OCI-LY1 (cell line): ENCODE results near the gene EGFL7.

Experiments
- H2AFZ ChIP-seq: fragments of 200-600 bp; sonication (generic), shearing (Covaris generic); 2 replicates; pipeline ENCODE4 v1.6.0; 2014; ENCODE audit warnings: antibody characterized with exemption, mild to moderate bottlenecking, low read length
- H3F3A ChIP-seq: fragments of 200-600 bp; sonication (generic), shearing (Covaris generic); 2 replicates; pipeline ENCODE4 v1.6.0; 2014; ENCODE audit warnings: mild to moderate bottlenecking, antibody characterized with exemption, low read length, moderate library complexity; ENCODE audit not compliant: insufficient read depth
- H3K27ac ChIP-seq: fragments of 200-600 bp; sonication (generic); 2 replicates; pipeline ENCODE4 v1.5.1; 2014; ENCODE audit warnings: low read length, mixed run types, mild to moderate bottlenecking, low read depth; ENCODE audit not compliant: poor library complexity, severe bottlenecking
- H3K27me3 ChIP-seq: fragments of 200-600 bp; sonication (generic); 2 replicates; pipeline ENCODE4 v1.6.0; 2014; ENCODE audit warnings: antibody characterized with exemption, mild to moderate bottlenecking, low read length, moderate library complexity; ENCODE audit not compliant: insufficient read depth
- H3K36me3 ChIP-seq: fragments of 200-600 bp; sonication (generic); 2 replicates; pipeline ENCODE4 v1.6.1; 2014; ENCODE audit warnings: mild to moderate bottlenecking, antibody characterized with exemption, low read length, moderate library complexity, mixed read lengths; ENCODE audit not compliant: insufficient read depth
- H3K4me1 ChIP-seq: fragments of 200-600 bp; sonication (generic); 2 replicates; pipeline ENCODE4 v1.5.1; 2014; ENCODE audit warnings: mild to moderate bottlenecking, low read length, moderate library complexity; ENCODE audit not compliant: insufficient read depth, severe bottlenecking
- H3K4me2 ChIP-seq: fragments of 200-600 bp; sonication (generic), shearing (Covaris generic); 2 replicates; pipeline ENCODE4 v1.6.1; 2014; ENCODE audit warnings: low read length
- H3K4me3 ChIP-seq: fragments of 200-600 bp; sonication (generic); 2 replicates; pipeline ENCODE4 v1.5.1; 2014; ENCODE audit warnings: low read length, low read depth, mild to moderate bottlenecking, mixed read lengths; ENCODE audit not compliant: poor library complexity, severe bottlenecking
- H3K79me2 ChIP-seq: fragments of 200-600 bp; shearing (Covaris generic); 2 replicates; pipeline ENCODE4 v1.6.1; 2016; ENCODE audit warnings: mixed run types, low read length, mixed read lengths; ENCODE audit not compliant: insufficient read depth
- H3K9ac ChIP-seq: fragments of 200-600 bp; sonication (generic), shearing (Covaris generic); 2 replicates; pipeline ENCODE4 v1.6.1; 2014; ENCODE audit warnings: mild to moderate bottlenecking, low read length, mixed read lengths
- H3K9me2 ChIP-seq: fragments of 200-600 bp; sonication (generic), shearing (Covaris generic); 2 replicates; pipeline ENCODE4 v1.6.1; 2014; ENCODE audit warnings: low read depth, mild to moderate bottlenecking, low read length, mixed read lengths
- H3K9me3 ChIP-seq: fragments of 200-600 bp; shearing (Covaris generic); 2 replicates; pipeline ENCODE4 v1.6.1; 2014; ENCODE audit warnings: low read length, mixed read lengths
- H4K20me1 ChIP-seq: fragments of 200-600 bp; sonication (generic), shearing (Covaris generic); 2 replicates; pipeline ENCODE4 v1.6.0; 2016; ENCODE audit warnings: mild to moderate bottlenecking, low read length; ENCODE audit not compliant: insufficient read depth
- EZH2 ChIP-seq: fragments of 200-600 bp; sonication (generic), shearing (Covaris generic); IDR thresholded peaks from 2 replicates; pipeline ENCODE4 v1.8.0; 2017; ENCODE audit warnings: borderline replicate concordance, mixed run types, mild to moderate bottlenecking, antibody characterized with exemption, low read length, moderate library complexity, mixed read lengths
- TF ChIP-seq, protein P1 (sequence below): fragments of 200-600 bp; sonication (generic), shearing (Covaris generic); IDR thresholded peaks from 2 replicates; pipeline ENCODE4 v1.5.1; 2017; ENCODE audit warnings: mild to moderate bottlenecking, antibody characterized with exemption, low read length, moderate library complexity, mixed read lengths

Gene EGFL7

DNA sequence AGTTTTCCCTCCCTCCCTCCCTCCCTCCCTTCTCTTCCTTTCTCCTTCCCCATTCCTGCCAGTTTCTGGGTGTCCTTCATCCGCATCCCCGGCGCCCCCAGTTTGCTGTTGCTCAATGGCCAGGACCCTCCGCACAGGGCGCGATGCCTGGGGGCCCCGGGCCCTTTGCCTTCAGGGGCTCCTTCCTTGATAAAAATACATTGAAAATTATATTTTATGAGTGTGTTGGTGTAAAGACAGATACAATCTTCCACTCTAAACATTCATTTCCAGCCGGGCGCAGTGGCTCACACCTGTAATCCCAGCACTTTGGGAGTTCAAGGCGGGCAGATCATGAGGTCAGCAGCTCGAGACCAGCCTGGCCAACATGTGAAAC, 32.1 kb downstream of the EGFL7 start:
- Histone ChIP-seq H3K9ac (no peak overlapping the region), H3K27me3 (peaks cover 18% of the 10 kb centered on the region; the same call in 1 of the 2 replicates)

DNA sequence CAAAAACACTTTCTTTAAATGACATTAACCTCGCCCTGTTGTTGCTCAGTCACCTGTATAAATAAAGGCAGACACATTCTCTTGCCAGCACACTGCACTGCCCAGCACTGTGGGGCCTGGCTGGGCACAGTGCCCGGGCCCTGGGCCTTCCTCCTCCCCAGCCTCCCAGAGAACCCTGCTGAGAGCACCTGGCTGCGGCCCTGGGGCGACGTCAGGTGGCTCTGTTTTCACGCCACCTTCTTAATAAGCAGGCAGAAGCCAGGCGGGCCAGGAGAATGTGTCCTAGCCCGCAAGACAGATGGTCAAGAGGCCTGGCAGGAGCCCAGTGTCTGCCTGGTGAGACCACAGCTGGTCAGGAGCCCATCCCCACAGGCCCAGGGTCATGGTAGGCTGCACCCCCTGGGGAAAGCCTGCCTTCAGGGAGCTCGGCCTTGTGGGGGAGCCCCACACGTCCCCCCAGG, 32.7 kb downstream of the EGFL7 start:
- Histone ChIP-seq H2AFZ (no peak overlapping the region), H3K9me2 (no peaks in the 10 kb centered on the region), H4K20me1 (no peaks in the 10 kb centered on the region), H3K9me3 (no peaks in the 10 kb centered on the region), H3K36me3 (no peaks in the 10 kb centered on the region), H3K4me2 (no peak overlapping the region), H3F3A (no peaks in the 10 kb centered on the region), H3K4me1 (peaks cover 13% of the 10 kb centered on the region), H3K79me2 (no peaks in the 10 kb centered on the region), H3K9ac (no peak overlapping the region), H3K4me3 (no peak overlapping the region), H3K27ac (no peak overlapping the region), H3K27me3 (peaks cover 14% of the 10 kb centered on the region; the same call in 1 of the 2 replicates)
- TF ChIP-seq, protein P1, sequence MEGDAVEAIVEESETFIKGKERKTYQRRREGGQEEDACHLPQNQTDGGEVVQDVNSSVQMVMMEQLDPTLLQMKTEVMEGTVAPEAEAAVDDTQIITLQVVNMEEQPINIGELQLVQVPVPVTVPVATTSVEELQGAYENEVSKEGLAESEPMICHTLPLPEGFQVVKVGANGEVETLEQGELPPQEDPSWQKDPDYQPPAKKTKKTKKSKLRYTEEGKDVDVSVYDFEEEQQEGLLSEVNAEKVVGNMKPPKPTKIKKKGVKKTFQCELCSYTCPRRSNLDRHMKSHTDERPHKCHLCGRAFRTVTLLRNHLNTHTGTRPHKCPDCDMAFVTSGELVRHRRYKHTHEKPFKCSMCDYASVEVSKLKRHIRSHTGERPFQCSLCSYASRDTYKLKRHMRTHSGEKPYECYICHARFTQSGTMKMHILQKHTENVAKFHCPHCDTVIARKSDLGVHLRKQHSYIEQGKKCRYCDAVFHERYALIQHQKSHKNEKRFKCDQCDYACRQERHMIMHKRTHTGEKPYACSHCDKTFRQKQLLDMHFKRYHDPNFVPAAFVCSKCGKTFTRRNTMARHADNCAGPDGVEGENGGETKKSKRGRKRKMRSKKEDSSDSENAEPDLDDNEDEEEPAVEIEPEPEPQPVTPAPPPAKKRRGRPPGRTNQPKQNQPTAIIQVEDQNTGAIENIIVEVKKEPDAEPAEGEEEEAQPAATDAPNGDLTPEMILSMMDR: no peak
- TF ChIP-seq EZH2: no peak

More for the DNA sequence above, 32.1 kb downstream of the EGFL7 start:
- no peak overlapping the region for H3K4me2 ChIP-seq
- H3K36me3 ChIP-seq: no peaks in the 10 kb centered on the region
- no peaks in the 10 kb centered on the region for H3K9me2 ChIP-seq
- H2AFZ ChIP-seq: no peak overlapping the region
- peaks cover 13% of the 10 kb centered on the region for H3K4me1 ChIP-seq
- H4K20me1 ChIP-seq: no peaks in the 10 kb centered on the region
- no peaks in the 10 kb centered on the region for H3K79me2 ChIP-seq
- no peaks in the 10 kb centered on the region for H3K9me3 ChIP-seq
- H3F3A ChIP-seq: no peaks in the 10 kb centered on the region
- no peak overlapping the region for H3K4me3 ChIP-seq
- no peak for TF ChIP-seq EZH2
- TF ChIP-seq, protein P1: no peak
- no peak overlapping the region for H3K27ac ChIP-seq

DNA sequence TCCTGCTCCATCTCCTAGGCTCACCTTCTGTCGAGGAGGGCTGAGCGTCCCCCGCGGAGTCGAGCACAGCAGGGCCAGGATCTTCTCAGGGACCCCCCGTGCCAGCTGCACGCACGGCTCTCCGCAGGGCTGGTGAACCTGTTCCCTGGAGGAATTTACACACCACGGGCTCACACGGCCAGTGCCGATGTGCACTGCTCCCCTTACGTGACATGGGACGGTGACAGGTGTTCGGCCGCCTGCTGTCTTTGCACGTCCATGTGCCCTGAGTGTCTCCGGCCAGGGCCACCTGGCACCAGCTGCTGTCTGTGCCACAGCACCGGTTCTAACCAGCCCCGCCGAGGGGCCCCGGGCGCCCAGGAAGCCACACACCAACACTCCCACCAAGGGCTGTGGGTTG, 33.2 kb downstream of the EGFL7 start:
- H3K36me3 ChIP-seq: no peaks in the 10 kb centered on the region
- TF ChIP-seq, protein P1: no peak
- no peak for TF ChIP-seq EZH2
- H3K79me2 ChIP-seq: no peaks in the 10 kb centered on the region
- no peaks in the 10 kb centered on the region for H3K9me3 ChIP-seq
- no peaks in the 10 kb centered on the region for H3K9me2 ChIP-seq
- H3K27me3 ChIP-seq: peaks cover 14% of the 10 kb centered on the region; the same call in 1 of the 2 replicates
- no peak overlapping the region for H3K9ac ChIP-seq
- no peaks in the 10 kb centered on the region for H4K20me1 ChIP-seq
- no peak overlapping the region for H3K4me3 ChIP-seq
- H2AFZ ChIP-seq: no peak overlapping the region
- H3F3A ChIP-seq: no peaks in the 10 kb centered on the region
- H3K27ac ChIP-seq: no peak overlapping the region
- peaks cover 13% of the 10 kb centered on the region for H3K4me1 ChIP-seq
- no peak overlapping the region for H3K4me2 ChIP-seq
